K562 (cell line): ENCODE data around the gene NXF3. TPM values are rescaled to one million over a fixed set of nuclear protein-coding genes. Genes with fewer than 3 reads are reported as not detected.
"Not testable (repeated sequence)": the region's sequence is repeated elsewhere in the genome, so short reads cannot be mapped to it uniquely, and the experiment has no call there.

Source experiments
- ATAC-seq: fragments of 200-7000 bp; cut with Tn5 transposase; 3 replicates; pipeline ENCODE4 v1.9.1; 2020; ENCODE audit warnings: moderate library complexity
- BruUV-seq: library from RNA; stranded (reverse); fragments of 400-500 nt; replicated peaks from 2 replicates; lab custom pipeline; 2021; lab: Mats Ljungman, UMichigan
- CTCF ChIA-PET: fragments of 300-600 bp; formaldehyde crosslinking; extraction: SDS; loops from one replicate; lab custom pipeline; 2021; ENCODE audit warnings: low intra/inter-chr PET ratio; lab: Yijun Ruan, JAX
- POLR2A ChIA-PET: fragments of 300-600, 350-650 bp; sonication (Branson Sonifier 250); formaldehyde crosslinking; extraction: SDS; loops from one replicate; lab custom pipeline; 2021; ENCODE audit warnings: antibody characterized with exemption, inconsistent platforms; lab: Yijun Ruan, JAX
- DNase-seq, 4 experiments: peaks; one replicate each; pipeline versions ENCODE4 v3.0.0 to v3.0.0-alpha.2; 2011 to 2018; ENCODE audit warnings: low spot score in 3 of 4, mixed read lengths in 3 of 4; ENCODE audit errors: extremely low read depth in 1 of 4
- FAIRE-seq: peaks from 2 replicates; lab custom pipeline; 2011; peaks lifted over from hg19 to GRCh38; lab: Jason Lieb, UNC
- H2AFZ ChIP-seq: 2 replicates; pipeline ENCODE4 v1.6.0; 2011; ENCODE audit warnings: low read depth, low read length, control low read depth, inconsistent platforms
- H3K27ac ChIP-seq: fragments of 200-600 bp; 3 replicates; pipeline ENCODE4 v1.8.0; 2011; ENCODE audit warnings: low read depth, mild to moderate bottlenecking, control low read depth, inconsistent platforms, low read length, moderate library complexity, mixed read lengths; ENCODE audit errors: extremely low read depth
- H3K27me3 ChIP-seq, 2 experiments: fragments of 300-600 bp in 1 of 2; 2 replicates in 1 of 2; 3 replicates in 1 of 2; pipeline versions ENCODE4 v1.6.0 to v1.8.0; 2011; ENCODE audit warnings: inconsistent platforms in 2 of 2, low read length in 2 of 2, mild to moderate bottlenecking in 1 of 2, mixed read lengths in 1 of 2, moderate library complexity in 1 of 2; ENCODE audit not compliant: control insufficient read depth in 2 of 2, insufficient read depth in 2 of 2
- H3K36me3 ChIP-seq: fragments of 300-600 bp; 3 replicates; pipeline ENCODE4 v1.8.0; 2011; ENCODE audit warnings: mild to moderate bottlenecking, low read length, inconsistent platforms; ENCODE audit not compliant: control insufficient read depth, insufficient read depth
- H3K4me1 ChIP-seq, 2 experiments: fragments of 200-600 bp in 1 of 2; replicated peaks in 1 of 2; 2 replicates in 1 of 2; 3 replicates in 1 of 2; pipeline versions ENCODE4 v1.5.1 to v1.8.0; 2011; ENCODE audit warnings: inconsistent platforms in 2 of 2, low read length in 2 of 2, mild to moderate bottlenecking in 1 of 2, mixed read lengths in 1 of 2, moderate library complexity in 1 of 2; ENCODE audit not compliant: control insufficient read depth in 2 of 2, insufficient read depth in 2 of 2
- H3K4me2 ChIP-seq: 2 replicates; pipeline ENCODE4 v1.6.1; 2011; ENCODE audit warnings: low read length, control low read depth, inconsistent platforms, mixed read lengths; ENCODE audit not compliant: insufficient read depth
- H3K4me3 ChIP-seq: fragments of 200-600 bp; sonication (generic), shearing (Covaris generic); 2 replicates; pipeline ENCODE4 v1.5.1; 2016; ENCODE audit warnings: control low read depth, inconsistent platforms
- H3K79me2 ChIP-seq: fragments of 200-600 bp; 3 replicates; pipeline ENCODE4 v1.8.0; 2011; ENCODE audit warnings: low read length, inconsistent platforms; ENCODE audit not compliant: control insufficient read depth, insufficient read depth
- H3K9ac ChIP-seq, 2 experiments: 2 replicates each; pipeline versions ENCODE4 v1.6.0 to v1.6.1; 2011; ENCODE audit warnings: low read depth in 2 of 2, low read length in 2 of 2, control low read depth in 1 of 2, inconsistent platforms in 1 of 2, mild to moderate bottlenecking in 1 of 2, mixed read lengths in 1 of 2; ENCODE audit not compliant: insufficient read depth in 1 of 2
- H3K9me1 ChIP-seq: one replicate; pipeline ENCODE4 v1.6.0; 2011; ENCODE audit warnings: inconsistent platforms, mild to moderate bottlenecking, low read length, moderate library complexity; ENCODE audit not compliant: control insufficient read depth, insufficient read depth
- H3K9me3 ChIP-seq: replicated peaks from 2 replicates; pipeline ENCODE4 v1.5.1; 2011; ENCODE audit warnings: low read depth, low read length, inconsistent platforms; ENCODE audit not compliant: control insufficient read depth, insufficient read depth
- H4K20me1 ChIP-seq: replicated peaks from 2 replicates; pipeline ENCODE4 v1.6.1; 2011; ENCODE audit warnings: low read length, inconsistent platforms, mixed read lengths; ENCODE audit not compliant: control insufficient read depth, insufficient read depth
- ZKSCAN1 ChIP-seq: fragments of 150-350 bp; IDR thresholded peaks from 2 replicates; pipeline ENCODE4 v1.6.1; 2016; ENCODE audit warnings: low read depth, low read length
- ZNF146 ChIP-seq: IDR thresholded peaks from one replicate; pipeline ENCODE4 v1.6.1; 2018; ENCODE audit warnings: missing compliant biosample characterization; ENCODE audit not compliant: unreplicated experiment
- ZNF77 ChIP-seq: fragments of 250-450 bp; sonication (Bioruptor Pico); IDR thresholded peaks from 2 replicates; pipeline ENCODE4 v1.5.0; 2020
- WGBS: fragments of 100-300 bp; shearing (Covaris generic); methylation state at CpG from one replicate; pipeline ENCODE4 v1.1.6; 2016; ENCODE audit warnings: low coverage, mixed read lengths; ENCODE audit not compliant: insufficient coverage; ENCODE audit errors: missing lambda C conversion rate; 5-methylcytosine and 5-hydroxymethylcytosine counted together
- in situ Hi-C: fragments of 300-500 bp; cut with MboI; formaldehyde crosslinking; loops from 4 replicates; pipeline ENCODE4 v1.15.0; 2018; ENCODE audit warnings: inconsistent platforms, mixed read lengths
- intact Hi-C: fragments of 100-400 bp; cut with micrococcal nuclease; formaldehyde crosslinking; loops from 2 replicates; pipeline ENCODE4 v1.14.2; 2022
- polyA plus RNA-seq, 8 experiments: library from polyadenylated mRNA; depleted of rRNA in 4 of 8; stranded (reverse) in 5 of 8; unstranded in 3 of 8; fragments of >200 nt; fragmentation: Nextera tagmentation in 2 of 8; fragmentation: Illumina TruSeq in 1 of 8; extraction: Ambion mirVana in 2 of 8; extraction: Trizol in 1 of 8; gene quantifications; 2 replicates each; pipeline versions ENCODE4 v1.2.1 to v1.2.3, GENCODE V29; 2011 to 2014; ENCODE audit warnings: inconsistent platforms in 1 of 8, missing spikeins in 1 of 8
- total RNA-seq, 7 experiments: library from RNA; depleted of rRNA in 6 of 7; stranded (reverse); fragments of >200 nt in 6 of 7; fragmentation: Illumina TruSeq in 2 of 7; extraction: Trizol in 2 of 7; gene quantifications; 2 replicates each; pipeline versions ENCODE4 v1.2.1 to v1.2.3, GENCODE V29; 2011 to 2021; ENCODE audit warnings: low replicate concordance in 1 of 7
- TF ChIP-seq, protein P1 (sequence below): sonication (generic); formaldehyde crosslinking; IDR thresholded peaks from 2 replicates; pipeline ENCODE4 v1.8.0; 2022; ENCODE audit warnings: mild to moderate bottlenecking, low read depth, missing genetic modification reagents

NXF3 gene
- total and polyA plus RNA-seq, 9 of the 15 experiments (the other 6 are each of a cell fraction or from before 2014, with no cell fraction given), result 0.18 to 0.40 (median 0.28) TPM; not detected in 2

DNA sequence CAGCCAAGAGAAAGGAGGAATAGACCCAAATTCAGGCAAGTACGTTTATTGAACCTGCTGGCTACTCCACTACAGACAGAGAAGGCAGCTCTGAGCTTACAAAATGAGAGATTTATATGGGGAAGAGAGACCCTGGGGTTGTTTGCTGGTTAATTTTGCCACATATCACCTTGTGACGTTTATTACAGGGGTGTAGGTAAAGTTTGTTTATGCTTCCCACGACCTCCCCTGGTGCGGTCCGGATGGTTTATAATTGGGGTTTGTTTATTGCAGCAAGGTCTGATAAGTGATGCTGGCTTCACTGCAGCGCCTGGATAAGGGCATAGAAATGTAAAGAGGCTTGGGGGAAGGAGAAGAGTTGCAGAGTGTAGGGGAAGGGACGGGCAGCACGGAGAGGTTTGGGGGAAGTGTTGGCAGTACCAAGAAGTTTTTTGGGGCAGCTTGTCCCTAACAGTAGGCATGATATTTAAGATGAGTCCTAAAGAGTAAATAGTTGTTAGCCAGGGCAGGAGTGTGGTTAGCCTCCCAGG is 41.6 kb downstream of the NXF3 start (continued):
- TF ChIP-seq ZNF77, result no peak
- TF ChIP-seq, protein P1, sequence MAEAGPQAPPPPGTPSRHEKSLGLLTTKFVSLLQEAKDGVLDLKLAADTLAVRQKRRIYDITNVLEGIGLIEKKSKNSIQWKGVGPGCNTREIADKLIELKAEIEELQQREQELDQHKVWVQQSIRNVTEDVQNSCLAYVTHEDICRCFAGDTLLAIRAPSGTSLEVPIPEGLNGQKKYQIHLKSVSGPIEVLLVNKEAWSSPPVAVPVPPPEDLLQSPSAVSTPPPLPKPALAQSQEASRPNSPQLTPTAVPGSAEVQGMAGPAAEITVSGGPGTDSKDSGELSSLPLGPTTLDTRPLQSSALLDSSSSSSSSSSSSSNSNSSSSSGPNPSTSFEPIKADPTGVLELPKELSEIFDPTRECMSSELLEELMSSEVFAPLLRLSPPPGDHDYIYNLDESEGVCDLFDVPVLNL (CRISPR knock-in tag), result no peak
- TF ChIP-seq ZKSCAN1, result no peak

DNA sequence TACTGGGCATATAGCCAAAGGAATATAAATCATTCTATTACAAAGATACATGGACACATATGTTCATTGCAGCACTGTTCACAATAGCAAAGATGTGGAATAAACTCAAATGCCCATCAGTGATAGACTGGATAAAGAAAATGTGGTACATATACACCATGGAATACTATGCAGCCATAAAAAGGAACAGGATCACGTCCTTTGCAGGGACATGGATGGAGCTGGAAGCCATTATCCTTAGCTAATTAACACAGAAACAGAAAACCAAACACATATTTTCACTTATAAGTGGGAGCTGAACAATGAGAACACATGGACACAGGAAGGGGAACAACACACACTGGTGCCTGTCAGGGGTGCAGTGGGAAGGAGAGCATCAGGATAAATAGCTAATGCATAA is 59.6 kb downstream of the NXF3 start:
- H3K4me1 ChIP-seq, H3K9ac ChIP-seq, H3K36me3 ChIP-seq, H3K9me3 ChIP-seq, H3K27me3 ChIP-seq, CTCF ChIA-PET, H4K20me1 ChIP-seq, ATAC-seq, H3K27ac ChIP-seq, H3K9me1 ChIP-seq, H2AFZ ChIP-seq, intact Hi-C loops, BruUV-seq, FAIRE-seq, H3K79me2 ChIP-seq, in situ Hi-C loops, H3K4me3 ChIP-seq, DNase-seq, H3K4me2 ChIP-seq: not testable (repeated sequence)
- TF ChIP-seq ZNF146 (CRISPR knock-in tag), result peak; percentile 74
- WGBS, result 0% methylated on average over 1 of the region's 1 CpG
- POLR2A ChIA-PET, result interaction anchor here (0.7 kb wide), 1 partner anchor 18 kb away, joined by 3 read pairs; no protein-coding TSS in a partner anchor

Other genes starting within 250 kb of the NXF3 start
- 0.49 TPM in 1 of 2 replicates, not detected in the other for gene RAB40AL, start 155.9 kb downstream of the NXF3 start, total RNA-seq (2014; rRNA removed)
- gene RAB40AL, start 155.9 kb downstream of the NXF3 start, total RNA-seq (2014; rRNA removed; fragmentation: Illumina TruSeq; extraction: Trizol), result 0.44 TPM in 1 of 2 replicates, not detected in the other
- gene RAB40AL, start 155.9 kb downstream of the NXF3 start, total RNA-seq (2015; rRNA removed; fragmentation: Illumina TruSeq; extraction: Trizol), result 0.43 and 0.64 TPM in 2 replicates
- gene RAB40AL, start 155.9 kb downstream of the NXF3 start, total RNA-seq (2021), result 0.42 and 0.51 TPM in 2 replicates
- 0.19 and 0.21 TPM in 2 replicates for gene RAB40AL, start 155.9 kb downstream of the NXF3 start, polyA plus RNA-seq (2011; rRNA removed)
- gene RAB40AL, start 155.9 kb downstream of the NXF3 start, polyA plus RNA-seq (2014; fragmentation: Illumina TruSeq; extraction: Trizol), result 0.21 TPM in 1 of 2 replicates, not detected in the other
- gene RAB40AL, start 155.9 kb downstream of the NXF3 start, polyA plus RNA-seq (2014; fragmentation: Nextera tagmentation; extraction: Ambion mirVana), result not detected
- gene RAB40AL, start 155.9 kb downstream of the NXF3 start, polyA plus RNA-seq (2014; rRNA removed), result 0.13 and 0.54 TPM in 2 replicates
- gene BEX1, start 29.0 kb downstream of the NXF3 start, total RNA-seq (2014; rRNA removed), result not detected in 2 replicates
- not detected in 2 replicates for gene BEX1, start 29.0 kb downstream of the NXF3 start, total RNA-seq (2014; rRNA removed; fragmentation: Illumina TruSeq; extraction: Trizol)
- gene BEX1, start 29.0 kb downstream of the NXF3 start, total RNA-seq (2015; rRNA removed; fragmentation: Illumina TruSeq; extraction: Trizol), result not detected in 2 replicates
- gene BEX1, start 29.0 kb downstream of the NXF3 start, total RNA-seq (2021), result not detected in 2 replicates
- not detected in 2 replicates for gene BEX1, start 29.0 kb downstream of the NXF3 start, polyA plus RNA-seq (2011; rRNA removed)
- gene BEX1, start 29.0 kb downstream of the NXF3 start, polyA plus RNA-seq (2014; fragmentation: Illumina TruSeq; extraction: Trizol), result not detected in 2 replicates
- gene BEX1, start 29.0 kb downstream of the NXF3 start, polyA plus RNA-seq (2014; fragmentation: Nextera tagmentation; extraction: Ambion mirVana), result not detected
- not detected in 2 replicates for gene BEX1, start 29.0 kb downstream of the NXF3 start, polyA plus RNA-seq (2014; rRNA removed)
- gene BEX4, start 122.0 kb upstream of the NXF3 start, total RNA-seq (2014; rRNA removed), result 246 and 255 TPM in 2 replicates
- gene BEX4, start 122.0 kb upstream of the NXF3 start, total RNA-seq (2014; rRNA removed; fragmentation: Illumina TruSeq; extraction: Trizol), result 222 and 244 TPM in 2 replicates
- gene BEX4, start 122.0 kb upstream of the NXF3 start, total RNA-seq (2015; rRNA removed; fragmentation: Illumina TruSeq; extraction: Trizol), result 147 and 154 TPM in 2 replicates
- 135 and 149 TPM in 2 replicates for gene BEX4, start 122.0 kb upstream of the NXF3 start, total RNA-seq (2021)
- gene BEX4, start 122.0 kb upstream of the NXF3 start, polyA plus RNA-seq (2011; rRNA removed), result 124 and 133 TPM in 2 replicates
- gene BEX4, start 122.0 kb upstream of the NXF3 start, polyA plus RNA-seq (2014; fragmentation: Illumina TruSeq; extraction: Trizol), result 359 and 399 TPM in 2 replicates
- 100 to 1,000 TPM in 1 of 2 experiments, 10 to 100 TPM in 1; 74.6 to 104 TPM for gene BEX4, start 122.0 kb upstream of the NXF3 start, polyA plus RNA-seq (2014; fragmentation: Nextera tagmentation; extraction: Ambion mirVana)
- 309 and 343 TPM in 2 replicates for gene BEX4, start 122.0 kb upstream of the NXF3 start, polyA plus RNA-seq (2014; rRNA removed)
- gene TCEAL8, start 162.0 kb upstream of the NXF3 start, total RNA-seq (2014; rRNA removed), result 63.3 and 82.6 TPM in 2 replicates
- 106 and 120 TPM in 2 replicates for gene TCEAL8, start 162.0 kb upstream of the NXF3 start, total RNA-seq (2014; rRNA removed; fragmentation: Illumina TruSeq; extraction: Trizol)
- 75.7 and 84.5 TPM in 2 replicates for gene TCEAL8, start 162.0 kb upstream of the NXF3 start, total RNA-seq (2015; rRNA removed; fragmentation: Illumina TruSeq; extraction: Trizol)
- gene TCEAL8, start 162.0 kb upstream of the NXF3 start, total RNA-seq (2021), result 47.8 and 49.0 TPM in 2 replicates
- gene TCEAL8, start 162.0 kb upstream of the NXF3 start, polyA plus RNA-seq (2011; rRNA removed), result 61.1 and 66.3 TPM in 2 replicates
- gene TCEAL8, start 162.0 kb upstream of the NXF3 start, polyA plus RNA-seq (2014; fragmentation: Illumina TruSeq; extraction: Trizol), result 94.0 and 110 TPM in 2 replicates
- gene TCEAL8, start 162.0 kb upstream of the NXF3 start, polyA plus RNA-seq (2014; fragmentation: Nextera tagmentation; extraction: Ambion mirVana), result 100 to 1,000 TPM; 153 to 178 TPM
- gene TCEAL8, start 162.0 kb upstream of the NXF3 start, polyA plus RNA-seq (2014; rRNA removed), result 82.4 and 101 TPM in 2 replicates
- gene TCEAL5, start 183.6 kb upstream of the NXF3 start, total RNA-seq (2014; rRNA removed), result 0.18 and 0.24 TPM in 2 replicates
- not detected in 2 replicates for gene TCEAL5, start 183.6 kb upstream of the NXF3 start, total RNA-seq (2014; rRNA removed; fragmentation: Illumina TruSeq; extraction: Trizol)
- gene TCEAL5, start 183.6 kb upstream of the NXF3 start, total RNA-seq (2015; rRNA removed; fragmentation: Illumina TruSeq; extraction: Trizol), result not detected in 2 replicates
- gene TCEAL5, start 183.6 kb upstream of the NXF3 start, total RNA-seq (2021), result not detected in 2 replicates
- not detected in 2 replicates for gene TCEAL5, start 183.6 kb upstream of the NXF3 start, polyA plus RNA-seq (2011; rRNA removed)
- 0.10 TPM in 1 of 2 replicates, not detected in the other for gene TCEAL5, start 183.6 kb upstream of the NXF3 start, polyA plus RNA-seq (2014; fragmentation: Illumina TruSeq; extraction: Trizol)
- not detected for gene TCEAL5, start 183.6 kb upstream of the NXF3 start, polyA plus RNA-seq (2014; fragmentation: Nextera tagmentation; extraction: Ambion mirVana)
- 0.07 TPM in 1 of 2 replicates, not detected in the other for gene TCEAL5, start 183.6 kb upstream of the NXF3 start, polyA plus RNA-seq (2014; rRNA removed)
- gene BEX2, start 217.8 kb upstream of the NXF3 start, total RNA-seq (2014; rRNA removed), result 12.0 and 13.1 TPM in 2 replicates
- gene BEX2, start 217.8 kb upstream of the NXF3 start, total RNA-seq (2014; rRNA removed; fragmentation: Illumina TruSeq; extraction: Trizol), result 9.3 and 11.1 TPM in 2 replicates
- 5.5 and 6.7 TPM in 2 replicates for gene BEX2, start 217.8 kb upstream of the NXF3 start, total RNA-seq (2015; rRNA removed; fragmentation: Illumina TruSeq; extraction: Trizol)
- 5.2 and 8.3 TPM in 2 replicates for gene BEX2, start 217.8 kb upstream of the NXF3 start, total RNA-seq (2021)
- gene BEX2, start 217.8 kb upstream of the NXF3 start, polyA plus RNA-seq (2011; rRNA removed), result 5.4 and 8.5 TPM in 2 replicates
- 7.7 and 13.3 TPM in 2 replicates for gene BEX2, start 217.8 kb upstream of the NXF3 start, polyA plus RNA-seq (2014; fragmentation: Illumina TruSeq; extraction: Trizol)
- 1 to 10 TPM; 8.3 to 8.9 TPM for gene BEX2, start 217.8 kb upstream of the NXF3 start, polyA plus RNA-seq (2014; fragmentation: Nextera tagmentation; extraction: Ambion mirVana)
- 13.3 and 18.0 TPM in 2 replicates for gene BEX2, start 217.8 kb upstream of the NXF3 start, polyA plus RNA-seq (2014; rRNA removed)
- not detected in 2 replicates for gene TCEAL7, start 237.1 kb upstream of the NXF3 start, total RNA-seq (2014; rRNA removed)
- 0.18 and 0.22 TPM in 2 replicates for gene TCEAL7, start 237.1 kb upstream of the NXF3 start, total RNA-seq (2014; rRNA removed; fragmentation: Illumina TruSeq; extraction: Trizol)
- gene TCEAL7, start 237.1 kb upstream of the NXF3 start, total RNA-seq (2015; rRNA removed; fragmentation: Illumina TruSeq; extraction: Trizol), result 0.15 TPM in 1 of 2 replicates, not detected in the other
- 0.13 TPM in 1 of 2 replicates, not detected in the other for gene TCEAL7, start 237.1 kb upstream of the NXF3 start, total RNA-seq (2021)
- gene TCEAL7, start 237.1 kb upstream of the NXF3 start, polyA plus RNA-seq (2011; rRNA removed), result 0.10 TPM in 1 of 2 replicates, not detected in the other
- 0.26 TPM in 1 of 2 replicates, not detected in the other for gene TCEAL7, start 237.1 kb upstream of the NXF3 start, polyA plus RNA-seq (2014; fragmentation: Illumina TruSeq; extraction: Trizol)
- under 1 TPM; 0.07 to 0.34 TPM for gene TCEAL7, start 237.1 kb upstream of the NXF3 start, polyA plus RNA-seq (2014; fragmentation: Nextera tagmentation; extraction: Ambion mirVana)
- gene TCEAL7, start 237.1 kb upstream of the NXF3 start, polyA plus RNA-seq (2014; rRNA removed), result not detected in 2 replicates